H1 (cell line): ENCODE measurements around the gene SCMH1. TPM values are rescaled to one million over a fixed set of nuclear protein-coding genes. Genes with fewer than 3 reads are reported as not detected.

ENCODE experiments used
- CTCF ChIA-PET: fragments of 300-600 bp; sonication (Branson Sonifier 250); formaldehyde crosslinking; loops from one replicate; lab custom pipeline; 2021; ENCODE audit not compliant: partially characterized antibody; lab: Charles Lee
- POLR2A ChIA-PET: fragments of 300-600 bp; sonication (Branson Sonifier 250); formaldehyde crosslinking; loops from one replicate; lab custom pipeline; 2021; ENCODE audit warnings: inconsistent platforms; ENCODE audit not compliant: partially characterized antibody; lab: Charles Lee
- DNase-seq, 2 experiments: peaks; one replicate each; pipeline versions ENCODE4 v3.0.0 to v3.0.0-alpha.2; 2010 to 2022; ENCODE audit warnings: low spot score in 2 of 2, low read depth in 1 of 2, mixed read lengths in 1 of 2
- FAIRE-seq: peaks from 2 replicates; lab custom pipeline; 2011; peaks lifted over from hg19 to GRCh38; lab: Jason Lieb, UNC
- H2AFZ ChIP-seq: 2 replicates; pipeline ENCODE4 v1.8.1; 2012; ENCODE audit warnings: low read length, inconsistent platforms
- H2AK5ac ChIP-seq: 2 replicates; pipeline ENCODE4 v1.6.1; 2013; ENCODE audit warnings: low read depth, low read length
- H2BK120ac ChIP-seq: replicated peaks from 2 replicates; pipeline ENCODE3; 2013; ENCODE audit warnings: low read depth, low read length, inconsistent platforms
- H2BK12ac ChIP-seq: 2 replicates; pipeline ENCODE4 v1.6.1; 2013; ENCODE audit warnings: low read depth, low read length
- H2BK15ac ChIP-seq: 2 replicates; pipeline ENCODE4 v1.6.1; 2013; ENCODE audit warnings: low read length
- H2BK20ac ChIP-seq: 2 replicates; pipeline ENCODE4 v1.6.1; 2013; ENCODE audit warnings: low read length
- H2BK5ac ChIP-seq: 2 replicates; pipeline ENCODE4 v1.6.1; 2013; ENCODE audit warnings: low read depth, low read length
- H3K14ac ChIP-seq: 2 replicates; pipeline ENCODE4 v1.6.1; 2013; ENCODE audit warnings: inconsistent platforms; ENCODE audit not compliant: insufficient read length
- H3K18ac ChIP-seq: 2 replicates; pipeline ENCODE4 v1.6.1; 2013; ENCODE audit warnings: low read length; ENCODE audit errors: extremely low read depth
- H3K23ac ChIP-seq: 2 replicates; pipeline ENCODE4 v1.6.1; 2013; ENCODE audit warnings: inconsistent platforms; ENCODE audit not compliant: insufficient read length
- H3K23me2 ChIP-seq: 2 replicates; pipeline ENCODE4 v1.6.1; 2013; ENCODE audit warnings: low read depth, low read length
- H3K27ac ChIP-seq: 2 replicates; pipeline ENCODE4 v1.6.1; 2011; ENCODE audit warnings: low read depth, low read length, inconsistent platforms
- H3K27me3 ChIP-seq, 4 experiments: replicated peaks in 1 of 4; 1 replicate in 1 of 4; 2 replicates in 3 of 4; pipeline versions ENCODE4 v1.6.1 to v1.8.1; 2011 to 2013; ENCODE audit warnings: low read length in 3 of 4, mild to moderate bottlenecking in 3 of 4, inconsistent platforms in 2 of 4, mixed read lengths in 2 of 4, moderate library complexity in 1 of 4; ENCODE audit not compliant: control insufficient read depth in 3 of 4, insufficient read depth in 3 of 4; ENCODE audit errors: extremely low read depth in 1 of 4
- H3K36me3 ChIP-seq, 4 experiments: 2 replicates each; pipeline versions ENCODE4 v1.6.1 to v1.8.1; 2011 to 2013; ENCODE audit warnings: mild to moderate bottlenecking in 4 of 4, low read length in 3 of 4, moderate library complexity in 2 of 4, control low read depth in 1 of 4, inconsistent platforms in 1 of 4; ENCODE audit not compliant: insufficient read depth in 4 of 4, control insufficient read depth in 2 of 4
- H3K4ac ChIP-seq: replicated peaks from 2 replicates; pipeline ENCODE3; 2013; ENCODE audit warnings: low read length, low read depth, mixed read lengths, inconsistent platforms; ENCODE audit not compliant: insufficient read length
- H3K4me1 ChIP-seq, 4 experiments: replicated peaks in 1 of 4; 1 replicate in 1 of 4; 2 replicates in 3 of 4; pipeline versions ENCODE4 v1.6.1 to v1.8.1; 2011 to 2013; ENCODE audit warnings: low read length in 3 of 4, inconsistent platforms in 2 of 4, mixed read lengths in 1 of 4; ENCODE audit not compliant: insufficient read depth in 4 of 4, control insufficient read depth in 3 of 4
- H3K4me2 ChIP-seq, 2 experiments: 2 replicates each; pipeline versions ENCODE4 v1.6.1 to v1.8.1; 2011 to 2013; ENCODE audit warnings: low read depth in 2 of 2, low read length in 2 of 2, control low read depth in 1 of 2, inconsistent platforms in 1 of 2, mild to moderate bottlenecking in 1 of 2; ENCODE audit not compliant: insufficient read depth in 1 of 2
- H3K4me3 ChIP-seq, 4 experiments: fragments of 200-600, 300-600 bp in 1 of 4; sonication (generic), shearing (Covaris generic), sonication (Bioruptor Twin) in 1 of 4; 2 replicates each; pipeline versions ENCODE4 v1.5.1 to v1.8.1; 2011 to 2016; ENCODE audit warnings: low read length in 4 of 4, low read depth in 3 of 4, control low read depth in 2 of 4, inconsistent platforms in 2 of 4, mild to moderate bottlenecking in 2 of 4, mixed read lengths in 1 of 4, moderate library complexity in 1 of 4; ENCODE audit not compliant: insufficient read depth in 2 of 4; ENCODE audit errors: extremely low read depth in 1 of 4
- H3K56ac ChIP-seq: replicated peaks from 2 replicates; pipeline ENCODE3; 2013; ENCODE audit warnings: low read depth, mild to moderate bottlenecking, mixed read lengths, low read length, inconsistent platforms; ENCODE audit not compliant: insufficient read length
- H3K79me1 ChIP-seq: 2 replicates; pipeline ENCODE4 v1.6.1; 2013; ENCODE audit warnings: low read depth, low read length, control low read depth
- H3K79me2 ChIP-seq, 2 experiments: 2 replicates each; pipeline versions ENCODE4 v1.6.1 to v1.8.1; 2012 to 2013; ENCODE audit warnings: low read length in 2 of 2, mild to moderate bottlenecking in 2 of 2, inconsistent platforms in 1 of 2; ENCODE audit not compliant: insufficient read depth in 2 of 2, control insufficient read depth in 1 of 2
- H3K9ac ChIP-seq, 4 experiments: replicated peaks in 1 of 4; 1 replicate in 1 of 4; 2 replicates in 3 of 4; pipeline versions ENCODE4 v1.6.1 to v1.8.1; 2011 to 2013; ENCODE audit warnings: low read depth in 3 of 4, low read length in 3 of 4, control low read depth in 2 of 4, mild to moderate bottlenecking in 2 of 4, moderate library complexity in 2 of 4, inconsistent platforms in 1 of 4; ENCODE audit errors: extremely low read depth in 1 of 4
- H3K9me3 ChIP-seq, 2 experiments: 2 replicates each; pipeline versions ENCODE4 v1.6.1 to v1.8.1; 2012 to 2013; ENCODE audit warnings: mild to moderate bottlenecking in 2 of 2, moderate library complexity in 2 of 2, control low read depth in 1 of 2, inconsistent platforms in 1 of 2, low read depth in 1 of 2, low read length in 1 of 2, mixed read lengths in 1 of 2; ENCODE audit not compliant: insufficient read depth in 2 of 2
- H4K20me1 ChIP-seq, 2 experiments: replicated peaks in 1 of 2; 2 replicates each; pipeline versions ENCODE3 to v1.8.1; 2011 to 2013; ENCODE audit warnings: inconsistent platforms in 2 of 2, low read length in 2 of 2, mild to moderate bottlenecking in 1 of 2; ENCODE audit not compliant: insufficient read depth in 2 of 2, control insufficient read depth in 1 of 2
- H4K5ac ChIP-seq: 2 replicates; pipeline ENCODE4 v1.6.1; 2013; ENCODE audit warnings: low read length, low read depth, mixed read lengths, inconsistent platforms; ENCODE audit not compliant: insufficient read length
- H4K8ac ChIP-seq: 2 replicates; pipeline ENCODE4 v1.8.0; 2013; ENCODE audit warnings: mild to moderate bottlenecking, moderate library complexity, low read length, inconsistent platforms; ENCODE audit not compliant: insufficient read depth; ENCODE audit errors: extremely low read depth
- H4K91ac ChIP-seq: replicated peaks from 2 replicates; pipeline ENCODE3; 2013; ENCODE audit warnings: low read length, mixed read lengths, inconsistent platforms; ENCODE audit not compliant: insufficient read length
- NRF1 ChIP-seq: IDR thresholded peaks from 2 replicates; pipeline ENCODE4 v1.6.1; 2011; ENCODE audit warnings: mild to moderate bottlenecking, low read depth, low read length, improper control_type of control experiment
- PHF8 ChIP-seq: fragments of 200-600 bp; sonication (generic); conservative IDR thresholded peaks from 2 replicates; pipeline ENCODE4 v1.7.1; 2012; ENCODE audit warnings: low read depth, mild to moderate bottlenecking, inconsistent platforms, low read length, moderate library complexity
- SIN3A ChIP-seq, 2 experiments: IDR thresholded peaks in 1 of 2; conservative IDR thresholded peaks in 1 of 2; 2 replicates each; pipeline ENCODE4 v1.6.1; 2011 to 2012; ENCODE audit warnings: low read length in 2 of 2, improper control_type of control experiment in 1 of 2, low read depth in 1 of 2, mild to moderate bottlenecking in 1 of 2
- SUZ12 ChIP-seq: fragments of 200-600 bp; sonication (generic); IDR thresholded peaks from 2 replicates; pipeline ENCODE4 v1.6.1; 2012; ENCODE audit warnings: mild to moderate bottlenecking, inconsistent platforms, low read length, moderate library complexity, mixed read lengths
- WGBS, 2 experiments: shearing (Covaris generic) in 1 of 2; methylation state at CpG; one replicate each; pipeline versions ENCODE4 v1.1.6 to v1.1.7; 2013 to 2015; ENCODE audit warnings: low lambda C conversion rate in 2 of 2, mixed read lengths in 2 of 2, inconsistent platforms in 1 of 2, low coverage in 1 of 2, missing lambda C conversion rate in 1 of 2; ENCODE audit not compliant: insufficient replicate concordance in 2 of 2, insufficient coverage in 1 of 2, insufficient read length in 1 of 2; ENCODE audit errors: extremely low coverage in 1 of 2, missing lambda C conversion rate in 1 of 2; 5-methylcytosine and 5-hydroxymethylcytosine counted together
- polyA plus RNA-seq, 7 experiments: library from polyadenylated mRNA; depleted of rRNA in 3 of 7; stranded (reverse) in 5 of 7; unstranded in 2 of 7; fragments of >200 nt in 5 of 7; fragments of 200-250 nt in 2 of 7; gene quantifications; 1 replicate in 5 of 7; 2 replicates in 1 of 7; 4 replicates in 1 of 7; pipeline versions ENCODE4 v1.2.1 to v1.2.3, GENCODE V29; 2011 to 2013; ENCODE audit warnings: missing spikeins in 2 of 7, mixed read lengths in 2 of 7
- total RNA-seq: library from RNA; stranded (reverse); fragmentation: NEBNext Ultra II Directional; extraction: Animal tissue kit (Norgen Biotek cat#: 25700); gene quantifications from 2 replicates; pipeline ENCODE4 v1.2.1, GENCODE V29; 2021
- TF ChIP-seq, protein P1 (sequence below): IDR thresholded peaks from 2 replicates; pipeline ENCODE4 v1.6.1; 2012; ENCODE audit warnings: low read length, inconsistent platforms

SCMH1 gene
- total and polyA plus RNA-seq, 2 of the 8 experiments (the other 6 are each of a cell fraction or from before 2014, with no cell fraction given), result 16.6 to 30.7 TPM

DNA sequence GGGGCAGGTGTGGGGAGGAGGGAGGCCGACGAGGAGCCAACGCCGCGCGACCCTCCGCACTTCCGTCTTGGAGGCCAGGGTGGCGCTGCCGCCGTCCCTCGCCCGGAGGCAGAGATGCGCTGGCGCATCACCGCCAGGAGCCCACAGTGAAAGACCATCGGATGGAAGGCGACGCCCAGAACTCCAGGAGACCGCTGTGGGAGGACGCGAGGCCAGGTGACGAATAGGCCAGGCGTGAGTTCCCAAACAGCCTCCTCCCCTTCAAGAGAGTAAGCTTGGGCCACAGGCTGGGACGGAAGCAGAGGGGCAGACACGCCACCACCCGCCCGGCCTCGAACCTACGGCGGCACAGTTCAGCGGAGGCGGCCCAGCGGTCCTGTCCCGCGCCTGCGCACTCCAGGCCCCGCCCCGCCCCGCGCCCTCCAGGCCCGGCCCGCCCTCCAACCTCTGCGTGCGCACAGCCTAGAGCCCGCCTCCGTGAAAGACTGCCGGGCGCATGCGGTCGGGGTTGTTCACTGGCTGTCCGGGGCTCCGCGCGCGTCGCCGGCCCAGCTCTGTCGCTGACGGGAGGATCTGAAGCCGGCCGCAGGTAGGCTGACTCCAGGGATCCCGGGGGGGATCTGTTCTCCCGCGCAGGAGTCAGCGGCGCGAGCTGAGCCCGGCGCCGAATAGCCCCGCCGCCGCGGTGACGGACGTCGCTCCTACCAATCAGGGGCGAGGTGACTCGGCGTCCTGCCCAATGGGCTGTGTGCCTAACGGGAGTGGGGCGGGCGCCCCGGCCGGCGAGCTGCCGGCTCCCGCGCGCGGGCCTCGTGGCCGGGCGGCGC is 262.7 kb downstream of the SCMH1 start, which contains the start of gene CTPS1:
Gene CTPS1, plus strand, starts transcription at position 456 of the 827 bp plus-strand sequence. CDS start 3,595 bp downstream, outside the sequence.
- H3K27me3 ChIP-seq, result no peaks in the 10 kb centered on the region
- ChIA-PET CTCF (interaction anchor here (0.9 to 1.6 kb wide), 9 partner anchors 13 to 131 kb away, joined by 3 to 5 read pairs (median 3); partner anchors contain the start of genes CITED4 and SLFNL1), POLR2A (interaction anchor here (0.6 to 9.6 kb wide), 28 partner anchors 9 to 391 kb away, joined by 3 to 49 read pairs (median 4); partner anchors contain the start of genes CITED4, NFYC, SCMH1 and SLFNL1)
- no peaks in the 10 kb centered on the region for H3K9me3 ChIP-seq
- peak within 1 kb of the TSS; percentile 87; the same call in 1 of the 2 replicates for H2AFZ ChIP-seq
- H4K20me1 ChIP-seq, result peaks cover 5 to 12% of the 10 kb centered on the region in 2 experiments
- H2AK5ac ChIP-seq, result no peak within 1 kb of the TSS; the same call in 1 of the 2 replicates
- H3K79me1 ChIP-seq, result no peaks in the 10 kb centered on the region
- H4K8ac ChIP-seq, result peak within 1 kb of the TSS; percentile 97
- peaks cover 11% of the 10 kb centered on the region; the same call in 1 of the 2 replicates for H3K23me2 ChIP-seq
- H3K56ac ChIP-seq, result peak within 1 kb of the TSS; percentile 90
- H3K4ac ChIP-seq, result peak within 1 kb of the TSS; percentile 84
- H3K14ac ChIP-seq, result no peak within 1 kb of the TSS
- H3K4me3 ChIP-seq, result peak within 1 kb of the TSS; percentile 78 to 87 (median 80)
- WGBS, 2 experiments, result 0% methylated on average over 48 of the region's 96 CpGs; no CpG with 5 or more reads in 1 of the 2 experiments
- H2BK12ac ChIP-seq, result peak within 1 kb of the TSS; percentile 69
- H2BK15ac ChIP-seq, result no peak within 1 kb of the TSS
- H4K91ac ChIP-seq, result peak within 1 kb of the TSS; percentile 93
- no peak within 1 kb of the TSS for H2BK120ac ChIP-seq
- H2BK5ac ChIP-seq, result peak within 1 kb of the TSS; percentile 93
- FAIRE-seq (no peak), DNase-seq (peak; percentile 67 to 96)
- no peak within 1 kb of the TSS for H2BK20ac ChIP-seq
- H4K5ac ChIP-seq, result peak within 1 kb of the TSS; percentile 99
- peak within 1 kb of the TSS; percentile 92 to 96 for H3K4me2 ChIP-seq
- H3K9ac ChIP-seq, result peak within 1 kb of the TSS; percentile 84 to 92 (median 89)
- peak within 1 kb of the TSS; percentile 94 for H3K27ac ChIP-seq
- H3K4me1 ChIP-seq, result peaks cover 4 to 11% (median 6%) of the 10 kb centered on the region in 4 experiments; a peak in 5 of 7 replicates
- H3K23ac ChIP-seq, result no peak within 1 kb of the TSS
- peak within 1 kb of the TSS; percentile 98 for H3K18ac ChIP-seq
- H3K79me2 ChIP-seq, result peaks cover 17 to 44% of the 10 kb centered on the region in 2 experiments
- H3K36me3 ChIP-seq, result peaks cover 6 to 15% (median 12%) of the 10 kb centered on the region in 4 experiments; a peak in 7 of 8 replicates
- TF ChIP-seq, protein P1, sequence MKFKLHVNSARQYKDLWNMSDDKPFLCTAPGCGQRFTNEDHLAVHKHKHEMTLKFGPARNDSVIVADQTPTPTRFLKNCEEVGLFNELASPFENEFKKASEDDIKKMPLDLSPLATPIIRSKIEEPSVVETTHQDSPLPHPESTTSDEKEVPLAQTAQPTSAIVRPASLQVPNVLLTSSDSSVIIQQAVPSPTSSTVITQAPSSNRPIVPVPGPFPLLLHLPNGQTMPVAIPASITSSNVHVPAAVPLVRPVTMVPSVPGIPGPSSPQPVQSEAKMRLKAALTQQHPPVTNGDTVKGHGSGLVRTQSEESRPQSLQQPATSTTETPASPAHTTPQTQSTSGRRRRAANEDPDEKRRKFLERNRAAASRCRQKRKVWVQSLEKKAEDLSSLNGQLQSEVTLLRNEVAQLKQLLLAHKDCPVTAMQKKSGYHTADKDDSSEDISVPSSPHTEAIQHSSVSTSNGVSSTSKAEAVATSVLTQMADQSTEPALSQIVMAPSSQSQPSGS, result peak; percentile 50; the same call in 1 of the 2 replicates
- TF ChIP-seq SUZ12 (no peak), NRF1 (peak; percentile 53), SIN3A (conservative IDR thresholded peaks at IDR 0.05 in 1 of 2, IDR thresholded peaks at IDR 0.05 in 1 of 2; ENCODE audit: low read depth in 1 of 2, low read length in 2 of 2) (0 out of 4 replicates have a peak, but pooled peaks have one; percentile 15 to 29), PHF8 (peak; percentile 91; the same call in 1 of the 2 replicates)
